ENCODE measurements around the gene RAP1GAP. TPM values are rescaled to one million over a fixed set of nuclear protein-coding genes. Genes with fewer than 3 reads are reported as not detected.

The RAP1GAP gene
- total RNA-seq, 1 donor from 2014 or later, result 0.26 TPM

DNA sequence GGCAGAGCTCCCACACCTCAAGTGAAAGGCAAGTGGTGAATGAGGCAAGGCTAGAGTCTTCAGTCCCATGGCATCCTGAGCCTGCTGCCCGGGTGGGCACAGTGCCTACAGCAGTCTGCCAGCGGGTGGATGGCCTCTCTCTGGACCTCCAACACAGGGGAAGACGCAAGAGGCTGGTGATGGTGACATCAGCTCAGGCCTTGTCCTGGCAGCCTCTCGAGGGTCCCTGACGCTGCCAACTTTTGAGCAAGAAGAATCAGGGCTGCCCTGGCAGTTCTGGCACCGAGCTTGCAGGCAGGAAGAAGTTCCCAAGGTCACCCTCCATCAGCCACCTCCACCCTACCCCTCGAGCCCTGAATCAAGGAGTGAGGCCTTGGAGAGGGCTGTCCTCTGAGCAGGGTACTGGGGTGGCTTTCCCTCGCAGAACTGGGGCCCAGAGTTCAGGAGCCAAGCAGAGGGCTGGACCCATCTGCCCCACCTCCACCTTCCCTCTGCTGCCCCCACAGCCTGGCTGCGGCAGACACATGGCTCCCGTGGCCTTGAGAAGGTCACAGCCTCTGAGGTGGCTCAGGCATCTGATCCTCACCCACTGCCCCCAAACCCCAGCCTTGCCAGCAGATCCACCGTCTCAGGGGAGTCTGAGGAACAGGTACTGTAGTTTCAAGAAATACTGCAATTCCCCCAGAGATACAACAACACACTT, 5.8 kb downstream of the RAP1GAP start:
- peak; percentile 85 for DNase-seq (ENCODE audit: low spot score)

DNA sequence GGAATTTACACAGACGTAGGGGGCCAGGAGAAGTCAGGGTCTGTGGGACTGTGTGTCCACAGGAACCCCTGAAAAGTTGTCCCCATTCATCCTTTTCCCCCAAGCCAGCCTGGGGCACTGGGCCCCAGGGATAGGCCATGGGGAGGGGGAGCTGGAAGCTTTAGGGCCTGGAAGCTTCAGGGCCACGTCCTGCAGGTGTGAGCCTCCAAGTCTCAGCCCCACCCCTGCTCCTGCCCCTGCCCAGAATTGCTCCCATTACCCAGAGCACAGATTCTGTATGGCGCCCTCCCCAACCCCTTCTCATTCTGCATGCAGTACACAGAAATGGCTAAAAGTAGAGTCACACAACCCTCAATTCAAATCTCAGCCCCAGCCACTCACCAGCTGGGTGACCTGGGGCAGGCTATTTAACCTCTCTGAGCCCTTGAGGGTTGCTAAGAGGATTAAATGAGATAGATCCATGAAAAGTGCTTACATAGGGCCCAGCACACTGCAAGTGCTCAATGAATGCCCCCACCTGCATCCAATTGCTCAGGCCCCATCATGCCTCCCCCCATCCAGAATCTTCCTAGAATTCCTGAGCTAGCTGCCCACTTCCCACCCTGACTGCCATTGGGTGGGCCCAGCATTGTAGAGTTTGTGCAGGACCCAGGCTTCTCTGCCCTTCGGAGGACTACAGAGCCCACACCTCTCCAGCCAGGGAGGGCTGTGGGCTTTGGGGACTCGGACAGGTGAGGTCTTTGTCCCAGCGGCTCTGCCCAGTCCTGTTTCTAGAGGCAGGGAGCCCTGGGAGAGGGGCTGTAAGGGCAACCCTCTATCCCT, 6.5 kb downstream of the RAP1GAP start:
- DNase-seq (ENCODE audit: low spot score), result peak; percentile 76

DNA sequence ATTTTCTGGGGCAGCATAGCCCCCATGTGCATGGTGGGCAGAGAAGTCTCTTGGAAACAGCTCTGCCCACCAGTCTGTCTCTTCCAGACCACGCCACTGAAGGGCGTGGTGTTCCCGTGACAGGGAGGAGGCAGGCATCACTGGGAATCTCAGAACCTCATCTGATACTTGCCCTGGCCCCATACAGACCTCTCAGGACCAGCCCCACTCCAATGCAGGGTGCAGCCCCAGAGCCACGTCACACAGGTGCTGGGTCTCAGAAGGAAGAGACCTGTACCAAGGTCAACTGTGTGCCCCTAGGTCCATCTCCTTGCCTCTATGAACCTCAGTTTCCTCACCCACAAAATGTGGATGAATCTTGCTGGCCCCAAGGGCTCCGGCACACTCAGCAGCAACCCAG, 7.3 kb downstream of the RAP1GAP start:
- peak; percentile 45 for DNase-seq (ENCODE audit: low spot score)

DNA sequence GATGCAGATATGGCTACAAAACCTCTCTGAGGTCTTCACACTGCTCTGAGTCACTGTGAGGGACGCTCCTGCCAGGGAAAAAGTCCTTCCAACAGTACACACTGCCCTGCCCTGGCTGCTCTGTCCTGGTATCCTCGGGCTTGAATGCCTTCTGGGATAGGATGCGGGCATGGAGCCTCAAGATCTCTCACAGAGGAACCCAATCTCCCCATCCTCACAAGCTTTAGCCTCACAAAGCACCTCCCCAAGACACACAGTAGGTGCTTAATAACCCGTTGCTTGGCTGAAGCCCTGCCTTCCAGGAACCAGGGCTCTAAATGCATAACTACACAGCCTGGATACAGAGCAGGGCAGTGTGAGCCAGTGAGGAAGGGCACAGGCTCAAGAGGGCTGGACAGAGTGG, 9.2 kb downstream of the RAP1GAP start:
- DNase-seq (ENCODE audit: low spot score), result peak; percentile 22

DNA sequence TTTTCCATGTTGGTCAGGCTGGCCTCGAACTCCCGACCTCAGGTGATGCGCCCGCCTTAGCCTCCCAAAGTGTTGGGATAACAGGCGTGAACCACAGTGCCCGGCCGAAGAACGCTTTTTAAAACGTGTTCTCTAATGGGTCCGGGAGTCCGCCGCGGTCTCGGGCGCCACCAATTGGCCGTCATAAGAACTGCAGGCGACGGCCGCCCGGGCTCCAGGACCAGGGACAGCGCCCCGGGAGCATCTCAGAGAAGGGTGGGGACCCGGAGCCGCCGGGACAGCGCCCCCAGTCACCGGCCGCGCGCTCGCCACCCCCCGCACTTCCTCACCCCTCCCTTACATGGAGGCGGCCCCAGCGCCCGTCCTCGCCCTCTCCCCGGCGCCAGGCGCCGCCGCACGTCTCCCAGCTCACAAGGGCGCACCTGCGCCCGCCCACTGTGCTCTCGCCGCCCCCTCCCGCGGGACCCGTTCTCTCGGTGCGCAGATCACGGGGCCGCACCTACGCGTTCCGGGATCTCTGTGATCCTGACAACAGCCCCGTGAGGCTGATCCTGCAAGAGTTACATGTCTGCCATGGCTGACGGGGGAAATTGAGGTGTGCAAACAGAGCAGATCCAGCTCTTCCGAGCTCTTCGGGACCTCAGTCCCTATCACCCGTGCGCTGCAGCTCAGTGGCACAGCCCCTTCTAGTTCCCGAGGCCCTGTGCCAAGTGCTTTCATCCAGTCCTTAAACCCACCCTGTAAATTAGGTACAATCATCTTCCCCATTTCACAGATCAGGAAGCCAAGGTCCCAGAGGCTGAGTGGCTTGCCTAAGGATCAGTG, 9.8 kb downstream of the RAP1GAP start:
- peak; percentile 94 for DNase-seq (ENCODE audit: low spot score)

DNA sequence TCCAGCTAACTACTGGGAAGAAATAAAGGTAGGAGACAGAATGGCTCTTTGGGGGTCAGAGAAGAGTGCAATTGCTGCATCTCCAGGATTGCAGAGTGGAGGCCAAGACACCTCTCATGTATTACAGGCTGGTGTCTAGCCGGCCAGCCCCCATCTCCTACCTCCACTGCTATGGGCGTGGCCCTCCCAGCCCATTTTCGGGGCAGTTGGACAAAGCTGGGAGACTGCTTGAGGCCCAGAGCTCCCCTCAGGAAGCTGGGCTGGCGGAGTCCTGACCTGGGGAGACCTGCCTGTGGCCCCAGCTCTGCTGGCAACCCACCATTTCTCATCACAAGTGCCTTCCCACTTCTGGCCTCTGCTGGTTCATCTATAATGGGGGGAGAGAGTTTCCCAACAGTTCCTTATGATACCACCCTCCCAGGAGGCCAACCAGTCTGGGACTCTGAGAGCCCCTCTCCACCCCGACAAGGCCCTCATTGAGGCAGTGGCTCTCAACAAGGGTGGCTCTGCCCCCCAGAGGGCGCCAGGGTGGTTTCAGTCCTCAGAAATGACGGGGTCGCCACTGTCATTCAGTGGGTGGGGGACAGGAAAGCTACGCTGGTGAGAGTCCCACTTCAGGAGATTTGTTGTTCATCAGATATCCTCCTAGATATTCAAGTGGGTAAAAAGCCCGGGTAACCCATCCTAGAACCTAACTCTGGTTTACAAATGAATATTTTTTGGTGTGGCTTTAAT, 11.5 kb downstream of the RAP1GAP start:
- no peak for DNase-seq (ENCODE audit: low spot score)

DNA sequence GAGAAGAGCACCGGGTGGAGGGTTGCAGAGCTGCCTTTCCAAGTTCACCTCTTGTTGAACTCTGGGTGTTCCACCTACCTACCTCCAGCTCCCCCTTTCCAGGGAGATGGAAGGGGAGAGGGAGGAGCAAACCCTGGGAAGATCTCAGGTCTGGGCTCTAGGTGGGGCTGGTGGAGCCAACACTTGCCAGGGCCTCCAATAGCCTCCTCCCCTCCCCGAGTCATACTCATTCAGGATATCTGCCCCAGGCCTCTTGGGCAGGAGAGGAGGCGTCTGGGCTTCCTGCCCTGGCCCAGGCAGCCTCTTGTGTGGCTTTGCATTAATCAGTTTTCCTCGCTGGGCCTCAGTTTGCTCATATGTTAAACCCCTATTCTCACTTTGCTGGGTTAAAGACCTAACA, 13.4 kb downstream of the RAP1GAP start:
- no peak for DNase-seq (ENCODE audit: low spot score)

DNA sequence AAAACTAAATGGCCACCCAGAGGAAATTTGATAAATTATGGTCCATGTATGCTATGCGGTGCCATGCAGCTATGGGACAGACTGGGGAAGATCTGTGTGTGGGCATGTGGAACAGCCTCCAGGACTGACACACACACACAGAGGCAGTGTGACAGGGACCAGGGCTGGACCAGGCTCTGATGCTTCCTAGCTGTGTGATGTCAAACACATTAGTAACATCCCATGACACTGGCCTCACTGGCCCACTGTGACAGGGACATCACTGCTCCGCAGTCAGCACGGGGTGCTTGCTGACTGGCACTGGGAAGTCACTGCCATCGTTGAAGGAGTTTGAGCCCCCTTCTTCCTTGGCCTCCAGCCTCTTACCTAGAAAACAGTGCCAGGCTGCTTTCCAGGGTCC, 13.9 kb downstream of the RAP1GAP start:
- DNase-seq (ENCODE audit: low spot score), result no peak

DNA sequence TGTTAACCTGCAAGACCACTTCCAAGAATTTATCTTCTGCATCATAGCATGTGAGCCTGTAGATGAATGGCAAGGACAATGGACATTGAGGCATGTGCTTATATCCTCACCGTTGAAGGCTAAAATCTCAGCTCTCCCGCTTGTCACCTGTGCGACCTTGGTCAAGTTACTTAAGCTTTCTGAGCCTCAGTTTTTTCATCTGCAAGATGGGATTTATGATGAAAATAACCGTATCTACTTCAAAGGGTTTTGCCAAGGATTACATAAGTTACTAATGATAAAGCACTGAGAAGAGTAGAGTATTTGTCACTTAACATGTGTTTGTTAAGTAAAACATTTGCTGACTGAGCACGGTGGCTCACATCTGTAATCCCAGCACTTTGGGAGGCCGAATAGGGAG, 14.9 kb downstream of the RAP1GAP start:
- no peak for DNase-seq (ENCODE audit: low spot score)

DNA sequence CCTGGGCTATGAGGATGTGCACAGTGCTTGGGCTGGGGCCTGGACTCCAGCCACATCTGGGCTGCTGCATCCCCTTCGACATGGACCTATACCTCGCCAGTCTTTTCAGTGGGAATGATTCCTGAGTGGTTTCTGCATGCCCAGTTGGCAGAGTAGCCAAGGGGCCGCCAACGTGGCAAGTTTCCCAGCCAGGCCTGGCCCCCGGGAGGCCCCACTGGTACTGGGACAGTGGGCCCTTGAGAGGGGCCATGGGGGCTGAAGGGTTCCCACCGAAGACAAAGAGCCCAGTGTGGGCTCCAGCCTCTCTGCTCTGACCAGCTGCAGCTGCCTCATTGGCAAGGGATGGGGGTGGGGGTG, 15.4 kb downstream of the RAP1GAP start:
- no peak for DNase-seq (ENCODE audit: low spot score)

DNA sequence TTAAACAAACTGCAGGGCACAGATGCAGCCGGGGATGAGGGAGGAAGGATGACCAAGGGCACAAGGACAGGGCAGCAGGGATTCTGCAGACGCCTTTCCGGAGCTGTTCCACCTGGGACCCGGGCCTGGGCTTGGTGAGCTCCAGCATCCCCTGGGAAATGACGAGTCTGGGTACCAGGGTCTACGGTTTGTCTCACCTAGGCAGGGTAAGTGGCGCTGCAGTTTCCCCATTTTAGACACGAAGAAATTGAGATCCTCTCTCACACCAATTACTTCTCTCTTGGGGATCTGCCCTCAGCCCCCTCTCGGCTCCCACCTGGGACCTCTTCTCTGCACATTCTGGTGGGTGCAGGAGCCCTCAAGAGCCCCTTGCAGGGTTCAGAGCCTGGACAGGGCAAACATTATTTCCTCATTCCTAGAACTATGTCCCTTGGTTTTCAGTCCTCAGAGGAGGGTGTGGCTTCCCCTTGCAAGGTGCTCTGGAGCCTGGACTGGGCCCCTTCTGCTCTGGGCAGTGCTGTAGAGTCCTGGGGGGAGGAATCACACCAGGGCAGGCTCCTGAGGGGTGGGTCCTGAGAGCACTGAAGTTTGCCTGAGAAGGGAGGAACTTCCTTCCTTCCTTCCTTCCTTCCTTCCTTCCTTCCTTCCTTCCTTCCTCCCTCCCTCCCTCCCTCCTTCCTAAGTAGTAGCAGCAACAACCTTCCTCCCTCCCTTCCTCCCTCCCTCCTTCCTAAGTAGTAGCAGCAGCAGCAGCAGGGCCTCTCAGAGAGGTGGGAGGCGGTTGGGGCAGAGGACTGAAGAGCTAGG, 16.0 kb downstream of the RAP1GAP start:
- DNase-seq (ENCODE audit: low spot score), result no peak

DNA sequence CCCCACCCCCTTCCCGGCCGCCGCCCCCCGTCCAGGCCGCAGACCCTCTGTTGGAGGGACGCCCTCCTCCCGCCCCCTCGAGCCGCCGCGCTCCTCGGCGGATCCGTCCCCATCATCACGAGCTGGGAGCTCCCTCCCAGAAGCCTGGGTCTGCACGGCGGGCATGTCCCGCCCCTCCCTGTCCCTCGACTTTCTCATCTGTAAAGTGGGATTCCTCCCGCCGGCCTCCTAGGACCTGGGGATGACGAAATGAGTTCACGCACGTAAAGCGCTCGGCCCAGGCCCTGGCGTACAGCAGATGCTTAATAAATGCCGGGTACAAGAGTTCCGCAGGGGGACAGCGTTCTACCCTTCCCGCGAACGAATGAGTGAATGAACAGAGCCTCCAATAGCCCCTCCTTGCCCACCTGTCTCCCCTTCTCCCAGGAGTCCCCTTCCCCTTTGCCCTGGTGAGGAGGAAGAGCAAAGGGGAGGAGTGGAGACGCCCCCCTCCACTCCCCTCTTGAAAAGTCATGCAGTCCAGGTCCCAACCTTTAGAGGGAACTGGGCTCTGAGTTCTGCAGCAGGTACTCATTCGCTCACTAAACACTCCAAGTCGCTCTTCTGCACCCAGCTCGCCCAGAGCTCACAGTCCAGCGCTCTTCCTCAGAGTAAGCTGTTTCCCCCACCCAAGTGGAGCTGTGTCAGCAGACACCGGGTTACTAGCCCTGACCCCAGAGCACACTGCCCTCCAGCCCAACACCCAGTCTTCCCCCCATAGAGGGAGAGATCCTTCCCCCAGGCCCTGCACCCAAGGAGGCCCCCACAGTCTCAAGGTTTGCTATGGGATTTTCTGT, 16.8 kb downstream of the RAP1GAP start:
- no peak for DNase-seq (ENCODE audit: low spot score)

DNA sequence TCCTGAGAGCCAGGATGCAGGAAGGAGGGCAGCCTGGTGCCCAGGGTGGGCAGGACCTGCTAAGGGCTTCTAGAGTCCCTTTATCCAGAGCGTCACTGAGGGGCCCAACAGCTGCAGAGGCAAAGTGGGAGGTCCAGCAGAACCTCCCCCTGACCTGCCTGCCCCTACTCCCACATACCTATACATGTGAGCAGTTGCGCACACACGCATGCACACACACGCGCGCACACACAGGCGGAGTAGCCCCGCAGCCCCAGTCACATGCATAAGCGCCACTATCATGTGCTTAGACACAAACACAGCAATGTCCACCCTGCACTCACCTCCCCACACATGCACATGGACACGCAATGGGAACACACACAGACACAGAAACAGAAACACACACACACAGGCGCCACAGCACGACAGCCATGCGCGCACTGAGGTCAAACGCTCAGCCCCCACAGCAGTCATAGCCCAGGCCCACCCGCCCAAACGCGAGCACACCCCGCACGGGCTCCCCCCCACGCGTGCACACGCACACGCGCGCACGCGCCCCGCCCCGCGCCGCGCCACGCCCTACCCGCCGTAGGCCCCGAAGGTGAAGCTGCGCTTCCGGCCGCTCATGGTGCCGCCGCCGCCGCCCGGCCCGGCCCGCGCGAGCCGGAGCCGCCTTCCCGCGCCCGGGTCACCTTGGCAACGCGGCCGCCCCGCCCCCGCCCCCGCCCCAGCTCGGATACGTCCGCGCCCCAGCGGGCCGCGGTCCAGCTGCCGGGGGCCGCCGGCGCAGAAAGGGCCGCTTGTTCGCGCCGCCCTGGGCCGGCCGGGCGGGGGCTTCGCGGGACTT, 17.7 kb downstream of the RAP1GAP start:
- no peak for DNase-seq (ENCODE audit: low spot score)

DNA sequence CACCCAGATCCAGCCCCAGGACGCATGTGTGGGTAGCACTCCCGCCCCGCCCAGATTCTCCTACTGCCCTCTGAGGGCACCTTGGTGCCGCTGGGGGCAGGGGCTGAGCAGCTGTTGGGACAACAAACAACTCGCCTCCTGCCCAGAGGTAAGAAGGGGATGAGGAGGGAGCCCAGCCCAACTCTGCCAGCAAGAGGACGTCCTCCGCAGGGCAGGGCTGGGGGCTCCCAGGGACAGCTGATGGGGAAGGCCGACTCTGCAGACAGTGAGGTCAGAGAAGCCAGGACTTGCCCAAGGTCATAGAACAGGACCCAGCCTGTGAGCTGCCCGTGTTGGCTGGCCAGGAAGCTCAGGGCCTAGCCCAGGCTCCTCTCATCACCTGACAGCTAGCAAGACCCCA, 18.8 kb downstream of the RAP1GAP start:
- DNase-seq (ENCODE audit: low spot score), result no peak

DNA sequence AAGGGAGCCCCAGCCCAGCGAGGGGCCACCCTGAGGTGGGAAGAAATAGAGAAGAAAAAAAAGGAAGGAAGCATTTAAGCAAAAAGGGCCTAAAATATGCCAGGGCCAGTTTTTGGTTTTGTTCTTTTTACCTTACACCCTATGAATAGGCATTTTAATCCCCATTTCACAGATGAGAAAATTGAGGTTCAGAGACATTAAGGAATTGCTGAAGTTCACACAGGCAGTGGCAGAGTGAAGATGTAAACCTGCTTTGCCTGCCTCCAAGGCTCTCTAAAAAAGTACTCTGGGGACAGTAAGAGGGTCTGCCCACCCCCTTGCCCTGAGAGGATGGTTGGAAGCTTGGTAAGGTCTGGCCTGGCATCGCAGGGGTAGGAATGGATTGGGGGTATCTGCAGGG, 19.8 kb downstream of the RAP1GAP start:
- no peak for DNase-seq (ENCODE audit: low spot score)

DNA sequence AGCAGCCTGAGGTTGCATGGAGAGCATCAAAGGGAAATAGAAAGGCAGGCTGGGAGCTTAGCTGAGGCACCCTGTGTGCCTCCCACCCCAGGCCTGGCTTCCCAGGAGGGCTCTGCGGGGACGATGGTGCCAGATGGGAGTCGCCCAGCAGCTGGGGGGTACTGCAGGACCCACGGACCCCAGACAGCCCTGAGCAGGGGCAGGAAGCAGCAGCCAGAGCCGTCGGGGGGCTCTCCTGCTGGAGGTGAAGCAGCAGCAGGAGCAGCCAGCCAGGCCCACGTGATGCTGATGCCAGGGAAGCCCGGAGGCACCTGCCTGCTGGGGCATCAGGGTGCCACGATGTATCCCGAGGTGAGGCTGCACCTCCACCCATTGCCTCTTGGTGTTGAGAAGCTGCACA, 20.4 kb downstream of the RAP1GAP start:
- DNase-seq (ENCODE audit: low spot score), result no peak

DNA sequence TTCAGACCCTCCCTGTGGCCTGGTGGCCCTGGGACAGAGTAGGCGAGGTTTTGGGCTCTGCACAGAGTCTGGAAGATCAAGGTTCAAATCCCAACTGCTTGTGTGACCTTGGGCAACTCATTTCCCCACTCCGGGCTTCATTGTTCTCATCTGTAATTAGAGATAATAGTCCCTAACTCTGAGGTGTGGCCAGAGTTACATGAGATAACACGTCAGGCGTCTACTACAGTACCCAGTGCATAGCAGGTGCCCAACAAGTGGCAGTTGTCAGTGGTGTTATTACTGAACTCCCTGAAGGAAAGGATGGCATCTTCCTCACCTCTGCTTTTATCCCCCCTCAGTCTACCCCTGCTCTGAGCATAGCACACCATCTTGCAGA, 20.8 kb downstream of the RAP1GAP start:
- no peak for DNase-seq (ENCODE audit: low spot score)

DNA sequence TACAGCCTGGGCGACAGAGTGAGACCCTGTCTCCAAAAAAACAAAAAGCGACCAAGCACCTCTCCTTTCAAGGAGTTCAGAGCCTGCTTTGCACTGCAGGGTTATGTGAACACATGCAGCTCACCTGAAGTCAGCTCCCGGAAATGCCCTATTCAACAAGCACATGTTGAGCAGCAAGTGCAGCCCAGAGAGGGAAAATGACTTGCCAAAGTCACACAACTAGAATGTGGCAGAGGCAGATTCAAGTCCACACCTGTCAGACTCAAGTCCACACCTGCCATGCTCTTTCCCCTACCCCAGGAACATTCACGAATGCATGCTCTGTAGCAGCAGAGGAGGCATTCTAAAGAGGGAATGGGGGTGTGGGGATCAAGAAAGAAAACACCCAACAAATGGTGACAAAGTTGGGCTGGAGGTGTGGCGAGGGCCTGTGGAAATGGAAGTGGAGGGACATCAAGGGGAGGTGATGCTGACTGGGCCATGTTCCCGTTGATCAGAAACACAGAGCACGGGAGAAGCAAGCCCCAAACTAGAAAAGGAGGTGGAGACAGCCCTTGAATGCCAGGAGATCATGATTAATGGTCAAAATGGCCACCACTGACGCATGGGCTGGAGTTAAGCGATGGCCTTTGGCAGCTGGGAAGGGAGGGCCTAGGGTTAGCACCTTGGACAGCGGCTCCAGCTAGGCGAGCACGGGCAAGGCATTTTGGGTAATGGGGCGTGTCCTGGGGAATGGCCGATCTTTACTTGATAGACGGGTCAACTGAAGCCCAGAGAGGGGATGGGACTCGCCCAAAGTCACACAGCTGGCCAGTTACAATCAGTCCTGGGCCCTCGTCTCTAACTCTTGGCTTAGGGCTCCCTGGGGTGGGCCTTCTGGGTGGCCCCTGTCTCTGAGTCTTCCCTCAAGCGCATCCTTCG, 21.5 kb downstream of the RAP1GAP start:
- DNase-seq (ENCODE audit: low spot score), result no peak
